Liver (tissue), 9 donors: ENCODE measurements around the gene PTPRN2. TPM values are rescaled to one million over a fixed set of nuclear protein-coding genes. Genes with fewer than 3 reads are reported as not detected.

ENCODE experiments used
- DNase-seq: peaks from one replicate; pipeline ENCODE4 v3.0.0-alpha.2; 2017; ENCODE audit warnings: low spot score
- H3K27ac ChIP-seq, 2 donors: one replicate each; pipeline ENCODE4 v1.7.0; 2013; ENCODE audit warnings: inconsistent platforms in 2 of 2, low read length in 2 of 2, control low read depth in 1 of 2, low read depth in 1 of 2, mild to moderate bottlenecking in 1 of 2
- H3K27me3 ChIP-seq, 4 donors: one replicate each; pipeline versions ENCODE4 v1.6.1 to v1.7.0; 2013; ENCODE audit warnings: low read length in 3 of 4, inconsistent platforms in 1 of 4, mild to moderate bottlenecking in 1 of 4, moderate library complexity in 1 of 4; ENCODE audit not compliant: control insufficient read depth in 4 of 4, insufficient read depth in 4 of 4
- H3K36me3 ChIP-seq, 4 donors: one replicate each; pipeline versions ENCODE4 v1.6.1 to v1.7.0; 2013; ENCODE audit warnings: low read length in 3 of 4, mild to moderate bottlenecking in 3 of 4, low read depth in 1 of 4, moderate library complexity in 1 of 4; ENCODE audit not compliant: control insufficient read depth in 4 of 4, insufficient read depth in 3 of 4
- H3K4me1 ChIP-seq, 4 donors: one replicate each; pipeline versions ENCODE4 v1.6.1 to v1.7.0; 2013; ENCODE audit warnings: low read length in 3 of 4, mild to moderate bottlenecking in 3 of 4, moderate library complexity in 1 of 4; ENCODE audit not compliant: control insufficient read depth in 4 of 4, insufficient read depth in 4 of 4
- H3K4me3 ChIP-seq, 3 donors: one replicate each; pipeline versions ENCODE4 v1.6.1 to v1.7.0; 2013; ENCODE audit warnings: low read length in 3 of 3, control low read depth in 1 of 3, low read depth in 1 of 3, mild to moderate bottlenecking in 1 of 3
- H3K9ac ChIP-seq, 2 donors: one replicate each; pipeline ENCODE4 v1.7.0; 2013; ENCODE audit warnings: low read length in 2 of 2, mild to moderate bottlenecking in 2 of 2, moderate library complexity in 2 of 2, control low read depth in 1 of 2, low read depth in 1 of 2
- H3K9me3 ChIP-seq, 4 donors: one replicate each; pipeline versions ENCODE4 v1.6.1 to v1.7.0; 2013; ENCODE audit warnings: low read length in 3 of 4; ENCODE audit not compliant: control insufficient read depth in 4 of 4
- ATF3 ChIP-seq: IDR thresholded peaks from 2 replicates; pipeline ENCODE4 v1.6.1; 2016; ENCODE audit warnings: antibody characterized with exemption
- EGR1 ChIP-seq, 2 donors: IDR thresholded peaks; 2 replicates each; pipeline ENCODE4 v1.6.1; 2016 to 2018; ENCODE audit warnings: antibody characterized with exemption in 2 of 2, low read depth in 2 of 2
- FOXA2 ChIP-seq: IDR thresholded peaks from 2 replicates; pipeline ENCODE4 v1.6.1; 2016; ENCODE audit warnings: antibody characterized with exemption
- GABPA ChIP-seq, 2 donors: IDR thresholded peaks in 1 of 2; conservative IDR thresholded peaks in 1 of 2; 2 replicates each; pipeline ENCODE4 v1.6.1; 2016; ENCODE audit warnings: antibody characterized with exemption in 2 of 2, mild to moderate bottlenecking in 1 of 2, moderate library complexity in 1 of 2
- HNF4A ChIP-seq, 2 donors: conservative IDR thresholded peaks; 2 replicates each; pipeline ENCODE4 v1.6.1; 2016; ENCODE audit warnings: antibody characterized with exemption in 2 of 2, mild to moderate bottlenecking in 2 of 2
- HNF4G ChIP-seq: IDR thresholded peaks from 2 replicates; pipeline ENCODE4 v1.6.1; 2016; ENCODE audit warnings: antibody characterized with exemption
- MAX ChIP-seq: IDR thresholded peaks from 2 replicates; pipeline ENCODE4 v1.6.1; 2016; ENCODE audit warnings: antibody characterized with exemption
- NR2F2 ChIP-seq: IDR thresholded peaks from 2 replicates; pipeline ENCODE4 v1.6.1; 2016; ENCODE audit warnings: antibody characterized with exemption
- RAD21 ChIP-seq, 2 donors: IDR thresholded peaks; 2 replicates each; pipeline ENCODE4 v1.6.1; 2016; ENCODE audit warnings: antibody characterized with exemption in 2 of 2, mild to moderate bottlenecking in 2 of 2
- REST ChIP-seq: IDR thresholded peaks from 2 replicates; pipeline ENCODE4 v1.6.1; 2016; ENCODE audit warnings: antibody characterized with exemption, mild to moderate bottlenecking
- RXRA ChIP-seq, 2 donors: IDR thresholded peaks; 2 replicates each; pipeline ENCODE4 v1.6.1; 2017 to 2018; ENCODE audit warnings: antibody characterized with exemption in 2 of 2, mild to moderate bottlenecking in 1 of 2
- SP1 ChIP-seq: IDR thresholded peaks from 2 replicates; pipeline ENCODE4 v1.6.1; 2018; ENCODE audit warnings: antibody characterized with exemption, mild to moderate bottlenecking
- TAF1 ChIP-seq: conservative IDR thresholded peaks from 2 replicates; pipeline ENCODE4 v1.6.1; 2016; ENCODE audit warnings: antibody characterized with exemption, mild to moderate bottlenecking
- YY1 ChIP-seq: IDR thresholded peaks from 2 replicates; pipeline ENCODE4 v1.6.1; 2016; ENCODE audit warnings: antibody characterized with exemption, mild to moderate bottlenecking
- ZBTB33 ChIP-seq: IDR thresholded peaks from 2 replicates; pipeline ENCODE4 v1.6.1; 2016; ENCODE audit warnings: antibody characterized with exemption
- WGBS: extraction: QIAGEN DNeasy Blood & Tissue Kit; methylation state at CpG from one replicate; pipeline ENCODE4 v1.1.7; 2013; 5-methylcytosine and 5-hydroxymethylcytosine counted together
- polyA plus RNA-seq, 2 donors: library from polyadenylated mRNA; stranded (reverse) in 1 of 2; unstranded in 1 of 2; fragments of 200-250 nt in 1 of 2; fragments of >200 nt in 1 of 2; fragmentation: Nextera tagmentation in 1 of 2; extraction: Ambion mirVana in 1 of 2; gene quantifications; one replicate each; pipeline versions ENCODE4 v1.2.1 to v1.2.3, GENCODE V29; 2013 to 2015
- total RNA-seq, 2 donors: library from RNA; depleted of rRNA; stranded (reverse); fragments of >200 nt; gene quantifications; one replicate each; pipeline ENCODE4 v1.2.3, GENCODE V29; 2014
- donor health status: healthy.
- donor health status: healthy.
- donor health status: healthy.
- donor health status: healthy.
- donor health status: healthy.

The PTPRN2 gene
- total and polyA plus RNA-seq, 4 donors: 0.75 to 1.9 (median 1.1) TPM

- TF ChIP-seq NR2F2: no peak
- peaks cover 0 to 7% (median under 1%) of the 10 kb centered on the region in 4 donors for H3K27me3 ChIP-seq
- no peaks in the 10 kb centered on the region for H3K36me3 ChIP-seq
- H3K4me3 ChIP-seq: no peak overlapping the region
- no peaks in the 10 kb centered on the region for H3K9me3 ChIP-seq
- WGBS: 73% methylated on average over 21 of the region's 21 CpGs
- no peak for DNase-seq
- no peak overlapping the region for H3K27ac ChIP-seq
- no peaks in the 10 kb centered on the region for H3K4me1 ChIP-seq
- no peak overlapping the region for H3K9ac ChIP-seq
Measured at GRCh38 chr7:157703534-157704195, 884.0 kb downstream of the PTPRN2 start.

GRCh38 chr7:157703131-157703530, 884.5 kb downstream of the PTPRN2 start:
- Histone ChIP-seq H3K27ac (no peak overlapping the region), H3K4me1 (no peaks in the 10 kb centered on the region), H3K4me3 (no peak overlapping the region), H3K27me3 (peaks cover 0 to 4% (median under 1%) of the 10 kb centered on the region in 4 donors), H3K9me3 (no peaks in the 10 kb centered on the region), H3K36me3 (no peaks in the 10 kb centered on the region), H3K9ac (no peak overlapping the region)
- TF ChIP-seq GABPA (IDR thresholded peaks at IDR 0.05 in 1 of 2, conservative IDR thresholded peaks at IDR 0.05 in 1 of 2) (no peak), SP1 (no peak), TAF1 (no peak), HNF4A (conservative IDR thresholded peaks at IDR 0.05) (no peak), FOXA2 (no peak), HNF4G (no peak), MAX (no peak), RAD21 (IDR thresholded peaks at IDR 0.05) (no peak), ATF3 (no peak), YY1 (no peak), RXRA (IDR thresholded peaks at IDR 0.05) (no peak), EGR1 (IDR thresholded peaks at IDR 0.05; ENCODE audit: low read depth in 2 of 2) (no peak), ZBTB33 (no peak), REST (no peak)
- WGBS: 74% methylated on average over 14 of the region's 14 CpGs
- DNase-seq: no peak
